NK-92 (cell line): ENCODE measurements around the gene SLC8A1.

Experiments used
- DNase-seq: peaks from one replicate; lab custom pipeline; 2025; ENCODE audit not compliant: unreplicated experiment; lab: John Stamatoyannopoulos, UW

SLC8A1 gene

DNA sequence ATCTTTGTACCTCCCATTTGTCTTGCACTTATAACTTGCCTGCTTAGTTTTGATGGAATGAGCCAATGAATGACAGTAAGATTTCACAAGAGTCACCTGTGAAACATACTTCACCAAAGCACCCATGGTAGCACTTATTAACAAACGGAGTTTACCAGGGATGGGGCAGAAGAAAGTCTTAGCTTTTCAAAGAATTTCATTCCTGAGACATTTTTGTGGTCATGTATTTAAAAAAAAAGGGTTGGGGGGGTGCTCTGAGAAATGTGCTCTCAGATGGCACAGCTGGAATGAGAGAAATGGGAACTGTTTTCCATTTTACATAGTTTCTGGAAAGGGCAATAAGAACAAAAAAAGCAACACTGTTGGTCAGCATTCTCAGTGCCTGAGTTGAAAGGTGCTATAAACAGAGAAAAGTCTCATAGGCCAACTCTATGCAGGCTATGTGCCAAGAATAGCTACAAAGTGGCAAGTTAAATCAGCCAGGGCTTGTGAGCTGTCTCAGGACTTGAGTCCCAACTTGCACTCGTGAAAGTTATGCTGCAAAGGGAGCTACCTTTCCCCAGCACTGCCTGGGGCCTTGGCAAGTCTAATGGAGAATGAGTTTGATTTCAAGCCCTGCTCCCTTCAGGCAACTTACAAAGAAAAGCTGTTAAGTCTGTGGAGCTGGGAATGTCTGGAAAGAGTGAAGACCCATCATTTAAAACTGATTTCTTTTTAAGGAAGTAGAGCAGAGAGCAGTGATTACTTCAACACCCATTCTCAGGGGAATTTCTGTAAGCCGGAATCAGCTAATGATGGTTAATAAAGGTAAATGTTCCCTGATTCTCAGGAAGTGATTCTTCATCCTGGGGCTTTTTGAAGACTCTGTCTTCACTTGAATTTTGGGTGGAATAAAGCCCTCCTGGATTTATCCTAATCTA is 170.6 kb downstream of the SLC8A1 start:
- DNase-seq = no peak

DNA sequence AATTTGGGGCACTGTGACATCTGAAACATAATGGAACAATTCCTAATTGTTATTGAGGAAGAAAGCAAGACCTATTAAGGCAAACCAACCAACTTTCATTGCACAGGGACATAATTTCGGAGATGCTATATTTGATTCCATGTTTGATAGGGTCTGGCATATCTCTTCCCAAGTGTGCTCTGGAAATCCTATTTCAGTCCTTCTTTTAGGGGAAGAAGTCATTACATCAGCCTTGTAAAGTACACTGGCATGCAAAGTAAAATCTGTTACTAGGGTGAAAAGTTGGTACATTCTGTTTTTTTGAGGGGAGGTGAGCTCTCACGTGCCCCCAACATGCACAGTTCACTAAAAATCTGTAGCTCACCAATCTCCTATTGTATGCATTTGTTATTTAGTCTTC is 172.4 kb downstream of the SLC8A1 start:
- no peak for DNase-seq

DNA sequence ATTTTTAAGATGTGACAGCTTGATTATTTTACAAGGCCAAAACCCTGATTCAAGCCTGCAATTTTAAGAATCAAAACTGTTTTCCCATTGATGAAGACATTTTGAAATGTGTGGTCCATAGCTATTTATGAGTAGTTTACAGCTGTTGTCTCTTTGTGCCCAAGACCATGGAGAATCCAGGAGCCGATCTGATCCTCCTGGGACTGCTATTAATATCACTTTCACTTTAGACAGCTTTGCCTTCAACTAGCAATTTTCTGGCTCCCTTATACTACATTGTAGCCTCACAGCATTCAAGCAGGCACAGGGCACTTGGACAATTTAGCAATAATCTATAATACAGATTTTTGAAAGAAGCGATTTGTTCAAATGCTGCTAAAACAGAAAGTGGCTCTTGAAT is 172.9 kb downstream of the SLC8A1 start:
- DNase-seq = no peak

DNA sequence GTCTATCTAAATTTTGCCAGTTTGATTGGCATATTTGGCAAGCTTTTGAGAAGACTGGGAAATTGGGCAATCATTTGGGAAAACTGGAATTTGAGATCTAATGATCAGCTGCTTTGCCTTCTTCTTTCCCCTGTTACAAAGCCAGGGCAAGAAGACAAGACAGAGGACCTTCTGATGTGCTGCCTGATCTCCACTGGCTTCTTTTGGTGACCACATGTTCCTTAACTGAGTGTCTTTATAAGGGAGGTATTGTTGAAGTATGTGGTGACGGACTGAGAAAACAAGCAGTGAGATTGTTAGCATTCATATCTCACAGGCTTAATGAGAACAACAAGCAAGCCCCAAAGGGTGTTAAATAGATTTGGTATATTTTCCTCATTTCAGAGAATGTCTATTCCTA is 175.8 kb downstream of the SLC8A1 start:
- DNase-seq = no peak

DNA sequence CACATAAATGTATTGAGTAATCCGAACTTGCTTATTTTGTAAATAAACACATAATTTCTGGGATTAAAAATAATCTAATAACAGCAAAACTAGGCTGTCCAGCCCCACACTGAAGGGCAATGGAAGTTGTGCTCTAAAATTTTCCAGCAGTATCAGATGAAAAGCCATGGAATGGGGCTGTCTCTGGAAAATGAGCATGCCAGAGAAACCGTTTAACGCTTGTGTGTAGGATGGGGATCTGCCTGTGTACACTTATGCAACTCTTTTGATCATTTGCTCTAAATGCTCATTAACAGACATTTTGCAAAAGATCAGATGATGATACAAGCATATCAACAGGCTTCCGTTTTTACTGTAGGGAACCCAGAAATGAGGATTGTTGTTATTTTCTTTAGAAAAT is 177.6 kb downstream of the SLC8A1 start:
- DNase-seq = no peak

DNA sequence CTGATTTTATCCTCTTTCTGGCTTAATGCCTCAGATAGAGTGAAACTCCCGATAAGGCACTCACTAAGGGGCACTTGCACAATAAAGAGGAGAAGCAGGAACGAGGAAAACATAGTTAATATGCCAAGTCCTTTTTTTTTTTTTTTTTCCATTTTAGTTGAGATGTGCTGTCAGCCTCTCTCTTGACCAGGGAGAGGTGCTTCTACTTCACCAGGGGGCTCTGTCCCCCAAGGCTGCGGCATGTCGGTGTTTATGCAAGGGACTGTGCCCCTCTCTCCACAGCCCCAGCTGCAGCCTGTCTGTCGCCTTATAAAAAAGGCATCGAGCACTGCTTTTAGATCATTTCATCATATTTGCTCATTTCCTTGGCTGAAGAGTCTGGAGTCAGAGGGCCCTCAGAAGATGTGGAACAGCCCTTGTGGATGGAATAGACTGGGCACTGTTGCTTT is 178.1 kb downstream of the SLC8A1 start:
- no peak for DNase-seq

DNA sequence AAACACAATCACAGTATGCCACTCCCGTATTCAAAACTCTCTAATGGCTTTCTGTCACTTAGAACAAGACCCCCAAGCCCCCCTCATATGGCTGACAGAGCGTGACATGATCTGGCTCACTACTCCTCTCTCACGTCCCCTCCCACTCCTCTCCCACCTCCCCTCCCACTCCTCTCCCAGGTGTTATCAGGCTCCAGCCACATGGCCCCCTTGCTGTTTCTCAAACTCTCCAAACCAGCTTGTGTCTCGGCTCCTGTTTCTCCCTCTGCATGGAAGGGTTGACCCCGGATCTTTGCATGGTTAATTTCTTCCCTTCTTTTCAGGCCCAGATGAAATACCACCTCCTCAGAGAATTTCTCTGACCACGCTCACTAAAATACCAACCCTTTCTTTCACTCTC is 180.8 kb downstream of the SLC8A1 start:
- DNase-seq = no peak

DNA sequence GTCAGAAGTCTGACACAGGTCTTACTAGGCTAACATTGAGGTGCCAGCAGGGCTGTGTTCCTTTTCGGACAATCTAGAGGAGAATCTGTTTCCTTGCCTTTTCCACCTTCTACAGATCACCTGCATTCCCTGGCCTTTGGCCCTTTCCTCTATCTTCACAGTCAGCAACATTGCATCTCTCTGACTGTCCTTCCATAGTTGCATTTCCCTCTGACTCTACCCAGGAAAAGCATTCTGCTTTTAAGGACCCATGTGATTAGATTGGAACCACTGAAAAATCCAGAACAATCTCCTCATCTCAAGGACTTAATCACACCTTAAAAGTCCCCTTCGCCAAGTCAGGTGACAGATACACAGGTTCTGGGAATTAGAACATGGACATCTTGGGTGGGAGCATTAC is 181.5 kb downstream of the SLC8A1 start:
- no peak for DNase-seq

DNA sequence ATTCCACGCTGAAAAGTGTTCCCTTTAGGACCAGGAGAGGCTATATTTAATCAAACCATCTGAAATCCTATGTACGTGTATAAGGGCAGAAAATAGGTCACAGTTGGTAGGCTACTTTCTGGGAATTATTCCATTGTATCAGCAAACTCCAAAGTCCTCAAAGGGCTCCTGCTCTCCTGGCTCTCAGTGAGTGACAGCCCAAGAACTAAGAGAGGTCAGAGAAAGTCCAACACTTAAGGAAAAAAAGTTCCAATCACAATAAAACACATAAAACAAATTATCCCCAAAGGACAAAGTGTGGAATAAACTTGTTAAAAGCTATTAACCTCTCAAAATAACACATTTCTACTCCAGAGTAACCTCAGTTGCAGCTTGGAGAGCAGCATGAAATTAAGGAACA is 183.3 kb downstream of the SLC8A1 start:
- no peak for DNase-seq

DNA sequence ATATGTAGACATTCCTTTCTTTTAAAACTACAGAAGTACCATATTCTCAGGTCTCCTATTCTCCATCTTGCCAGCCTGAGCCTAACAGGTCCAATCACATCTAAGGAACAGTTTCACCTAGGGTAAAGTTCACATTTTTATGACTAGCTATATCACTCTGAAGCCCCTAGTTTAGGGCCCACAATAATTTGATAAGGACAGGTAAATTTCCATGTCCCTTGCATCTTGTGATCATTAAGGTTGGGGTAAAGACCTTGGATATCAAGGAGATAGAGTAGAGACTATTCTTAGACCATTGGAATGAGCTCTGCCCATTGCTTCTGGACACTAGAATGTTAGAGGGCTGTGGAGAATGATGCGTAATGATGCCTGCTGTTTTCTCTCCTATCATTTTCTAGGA is 185.7 kb downstream of the SLC8A1 start:
- DNase-seq = no peak

DNA sequence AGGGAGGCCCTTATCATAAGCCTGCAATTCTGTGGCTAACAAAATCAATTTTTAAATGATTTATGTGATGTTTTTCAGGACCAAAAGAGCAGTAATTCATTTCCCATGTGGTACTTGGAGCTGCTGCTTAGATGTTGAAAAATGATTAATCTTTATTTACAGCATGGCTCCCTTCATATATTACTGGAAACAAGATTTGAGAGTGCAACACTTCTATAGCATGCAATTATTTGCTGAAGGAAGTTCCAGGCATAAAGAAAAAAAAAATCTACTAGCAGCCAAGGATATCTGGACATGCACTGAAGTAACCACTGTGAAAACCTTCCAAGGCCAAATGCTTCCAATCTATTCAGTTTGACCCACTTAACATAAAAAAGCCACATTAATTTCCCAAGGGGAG is 186.3 kb downstream of the SLC8A1 start:
- no peak for DNase-seq

DNA sequence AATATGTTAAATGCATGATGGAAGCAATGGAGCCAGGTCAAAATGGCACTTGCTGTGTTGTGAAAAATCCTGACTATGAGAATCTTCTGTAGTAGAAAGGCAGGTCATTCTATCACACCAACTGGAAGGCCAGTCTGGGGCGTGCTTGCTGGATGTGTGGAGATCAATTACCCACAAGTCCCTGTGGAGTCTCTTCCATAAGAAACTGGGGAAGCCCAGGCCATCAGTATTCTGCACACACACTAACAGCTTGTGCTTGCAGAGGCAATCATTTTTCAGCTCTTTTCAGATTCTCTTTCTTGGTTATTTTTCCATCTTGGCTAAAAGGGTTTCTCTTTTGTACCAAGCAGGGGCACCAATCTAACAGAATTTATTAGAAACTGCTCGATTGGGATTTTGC is 190.8 kb downstream of the SLC8A1 start:
- DNase-seq = no peak

DNA sequence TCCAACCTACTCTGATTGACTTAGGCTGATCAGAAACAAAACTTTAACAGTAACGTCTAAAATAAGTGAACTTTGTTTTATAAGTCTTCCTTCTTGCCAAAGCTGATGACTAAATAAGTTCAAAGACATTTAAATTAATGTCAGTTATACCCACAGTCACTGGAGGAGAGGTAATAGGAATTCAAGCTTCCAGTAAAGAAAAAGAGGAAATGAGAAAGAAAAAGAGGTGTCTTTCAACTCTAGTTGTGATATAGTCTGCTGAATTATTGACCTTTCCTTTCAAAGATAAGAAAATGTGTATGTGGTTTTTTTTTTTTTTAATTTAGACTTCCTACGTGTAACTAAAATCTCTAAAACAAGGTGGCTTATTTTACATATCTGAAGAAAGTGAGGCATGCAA is 191.5 kb downstream of the SLC8A1 start:
- no peak for DNase-seq

DNA sequence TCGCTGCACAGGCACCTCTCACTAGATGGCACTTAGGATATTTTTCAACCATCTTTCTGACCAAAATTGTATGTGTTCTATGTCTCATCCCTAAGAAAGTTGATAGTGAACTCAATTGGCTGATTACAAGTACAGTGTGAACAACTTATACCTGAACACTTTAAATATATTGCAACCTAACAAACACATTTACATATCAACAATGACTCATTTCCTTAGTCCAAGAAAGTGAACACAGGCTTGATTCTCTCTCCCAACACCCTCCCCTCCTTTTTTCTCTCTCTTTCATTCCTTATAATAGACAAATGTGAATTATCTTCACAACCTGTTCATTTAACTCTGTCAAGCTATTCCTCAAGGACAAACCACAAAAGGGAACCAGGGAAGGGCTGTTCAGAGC is 192.0 kb downstream of the SLC8A1 start:
- DNase-seq = no peak

DNA sequence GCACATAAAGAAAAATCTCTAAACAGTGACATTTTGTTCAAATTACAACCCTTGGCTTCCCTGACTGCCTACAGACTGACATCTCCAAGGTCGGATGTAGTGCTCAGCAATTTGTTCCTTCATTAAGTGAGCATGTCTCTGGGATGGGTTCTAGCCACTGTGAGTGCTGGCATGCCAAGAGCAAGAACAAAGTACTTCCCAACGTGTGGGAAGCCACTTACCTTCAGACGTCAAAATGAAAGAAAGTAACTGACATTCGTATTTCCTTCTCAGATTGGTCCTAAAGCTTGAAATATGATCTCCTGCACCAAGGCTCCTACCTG is 193.8 kb downstream of the SLC8A1 start:
- no peak for DNase-seq

DNA sequence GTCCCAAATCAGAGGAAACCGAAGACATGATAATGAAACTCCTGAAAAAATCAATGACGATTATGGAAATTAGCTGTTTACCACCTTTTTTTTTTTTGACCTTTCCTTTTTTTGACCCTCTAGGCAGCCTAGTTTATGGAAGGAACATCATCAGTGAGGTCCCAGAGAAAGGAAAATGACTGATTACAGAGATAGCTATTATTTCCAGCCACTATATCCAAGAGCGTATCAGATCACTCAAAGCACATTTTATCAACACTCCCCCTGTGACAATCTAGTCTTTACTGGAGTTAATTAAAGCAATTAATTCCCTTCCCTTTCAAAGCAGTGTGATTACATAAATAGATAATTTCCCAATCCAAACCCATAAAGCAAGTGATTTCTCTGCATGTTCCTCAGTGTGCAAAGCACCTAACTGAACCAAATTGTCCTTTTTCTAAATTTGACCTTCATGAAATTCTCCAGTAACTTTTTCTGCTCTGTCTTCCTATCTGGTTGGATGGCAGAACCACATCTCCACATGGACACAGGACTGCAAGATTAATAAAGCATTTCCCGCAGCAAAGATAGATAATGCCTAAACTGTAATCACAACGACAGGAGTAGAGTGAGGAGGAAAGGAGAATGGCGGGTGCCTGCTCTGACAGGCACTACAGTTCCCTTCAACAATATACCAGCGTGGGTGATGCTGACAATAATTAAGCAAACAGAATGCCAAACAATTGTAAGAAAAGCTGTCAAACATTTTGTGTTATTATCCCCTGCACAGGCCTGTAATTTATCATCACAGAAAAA is 194.4 kb downstream of the SLC8A1 start:
- DNase-seq = no peak

DNA sequence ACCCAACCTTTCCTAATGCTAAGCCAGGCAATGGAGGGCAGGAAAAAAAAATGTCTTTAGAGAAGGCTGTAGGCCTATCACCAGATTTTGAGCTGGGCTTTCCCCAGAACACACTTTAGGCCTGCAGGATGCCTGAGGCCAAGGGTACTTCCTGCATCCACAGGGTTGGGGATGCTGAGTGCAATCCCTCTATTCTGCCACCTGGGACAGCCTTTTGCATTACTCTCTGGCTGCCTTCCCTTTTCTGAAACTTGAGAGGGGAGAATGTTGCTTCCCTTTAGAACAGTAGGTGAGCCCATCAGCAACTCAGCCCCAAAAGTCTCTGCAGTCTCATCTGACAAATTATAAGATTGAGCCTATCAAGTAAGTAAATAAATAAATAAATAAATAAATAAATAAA is 195.2 kb downstream of the SLC8A1 start:
- DNase-seq = no peak

DNA sequence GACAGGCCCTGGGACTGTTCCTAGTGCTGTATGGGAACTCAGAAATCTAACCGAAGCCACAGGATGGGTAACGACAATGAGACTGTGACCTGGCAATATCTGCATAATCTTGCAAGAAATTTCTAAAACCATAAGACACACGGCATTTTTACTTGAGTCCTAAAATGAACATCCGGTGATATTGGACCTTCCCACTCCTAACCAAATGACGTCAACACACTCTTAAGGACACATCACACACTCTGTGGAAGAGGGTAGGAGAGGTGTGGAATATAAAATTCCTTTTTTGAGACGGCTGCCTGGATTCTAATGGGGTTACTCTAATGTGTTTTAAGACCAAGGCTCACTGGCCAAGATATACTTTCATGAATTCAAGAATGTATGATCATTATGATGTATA is 195.9 kb downstream of the SLC8A1 start:
- no peak for DNase-seq

DNA sequence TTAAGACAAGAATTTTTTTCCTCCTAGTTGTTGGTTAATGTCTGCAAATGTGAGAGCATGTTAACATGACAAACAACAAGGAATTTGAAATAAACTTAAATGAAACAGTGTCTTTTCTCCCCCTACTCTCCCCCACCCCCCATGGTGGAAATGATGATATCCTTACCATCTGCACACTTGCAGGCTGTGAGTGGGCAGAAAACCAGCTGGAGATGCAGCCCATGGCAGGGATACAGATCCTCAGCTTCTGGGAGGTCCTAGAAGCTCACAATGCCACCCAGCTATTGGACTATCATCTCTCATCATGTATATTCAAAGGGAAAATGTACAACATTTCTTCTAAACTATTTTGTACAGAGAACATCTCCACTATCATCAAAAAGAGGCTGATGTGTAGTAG is 196.8 kb downstream of the SLC8A1 start:
- no peak for DNase-seq

DNA sequence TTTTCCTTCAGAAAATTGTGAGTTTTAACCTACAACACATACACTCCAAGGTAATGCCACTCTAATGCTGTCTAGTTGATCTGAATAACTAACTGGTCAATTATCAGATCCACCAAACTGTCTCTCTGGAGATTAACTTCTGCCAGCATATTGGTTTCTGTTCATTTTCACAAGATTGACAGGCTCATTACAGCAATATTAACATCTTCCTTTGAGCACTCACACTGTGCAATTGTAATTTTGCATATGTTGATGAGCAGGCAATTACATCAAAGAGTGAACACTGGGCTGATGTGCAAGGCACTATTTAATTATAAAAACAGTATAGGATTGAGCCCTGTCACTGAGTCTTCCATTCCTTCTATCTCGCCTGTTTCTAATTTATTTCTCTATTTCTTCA is 197.3 kb downstream of the SLC8A1 start:
- no peak for DNase-seq

DNA sequence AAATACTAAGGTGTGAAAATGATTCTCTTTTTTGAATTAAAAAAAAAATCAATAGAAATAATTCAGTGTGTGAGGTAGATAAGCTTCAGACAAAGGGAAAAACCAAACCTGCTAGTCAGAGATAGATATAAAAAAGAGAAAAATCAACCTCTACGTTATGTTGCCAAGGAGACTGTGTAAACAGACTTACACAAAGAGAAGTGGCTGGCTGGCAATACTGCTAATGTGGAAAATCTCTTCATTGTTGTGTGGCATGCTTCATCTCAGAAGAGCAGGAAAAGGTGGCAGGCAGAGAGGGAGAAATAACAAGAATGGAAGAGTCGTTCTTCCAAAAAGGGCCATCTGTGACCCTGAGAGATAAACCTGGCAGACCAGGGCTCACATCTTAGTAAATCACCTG is 200.8 kb downstream of the SLC8A1 start:
- DNase-seq = no peak

DNA sequence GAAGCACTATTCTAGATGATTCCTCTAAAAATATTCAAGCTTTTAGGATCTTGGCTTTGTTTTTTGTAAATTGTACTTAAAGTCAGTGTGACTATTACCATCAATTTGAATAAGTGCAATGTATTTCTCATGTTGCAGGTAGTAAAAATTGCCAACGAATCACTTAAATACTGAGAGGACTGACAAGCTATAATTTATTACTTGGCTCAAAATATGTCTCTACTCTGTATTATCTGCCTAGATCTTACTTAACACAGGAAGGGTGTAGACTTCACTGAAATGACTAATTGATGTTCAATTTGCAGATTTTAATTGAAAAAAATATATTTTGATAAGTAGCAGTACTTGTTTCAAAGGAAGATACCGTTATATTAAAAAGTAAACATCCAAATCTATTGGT is 202.3 kb downstream of the SLC8A1 start:
- no peak for DNase-seq
